Duodenal mucosa (tissue), 2 donors: ENCODE results near the gene ANKRD13C.
A peak's percentile ranks its signal among the peaks of the same experiment; 100 is the strongest.

Experiments used
- H3K27ac ChIP-seq: one replicate; pipeline ENCODE4 v1.7.0; 2013; ENCODE audit warnings: low read depth, low read length
- H3K27me3 ChIP-seq, 2 donors: one replicate each; pipeline ENCODE4 v1.7.0; 2013; ENCODE audit warnings: low read length in 2 of 2, control low read depth in 1 of 2; ENCODE audit not compliant: insufficient read depth in 2 of 2, control insufficient read depth in 1 of 2
- H3K36me3 ChIP-seq, 2 donors: one replicate each; pipeline ENCODE4 v1.7.0; 2013; ENCODE audit warnings: low read length in 2 of 2, control low read depth in 1 of 2; ENCODE audit not compliant: insufficient read depth in 2 of 2, control insufficient read depth in 1 of 2
- H3K4me1 ChIP-seq, 2 donors: one replicate each; pipeline ENCODE4 v1.7.0; 2013; ENCODE audit warnings: low read length in 2 of 2, control low read depth in 1 of 2; ENCODE audit not compliant: insufficient read depth in 2 of 2, control insufficient read depth in 1 of 2
- H3K4me3 ChIP-seq, 2 donors: one replicate each; pipeline ENCODE4 v1.7.0; 2013; ENCODE audit warnings: low read length in 2 of 2, low read depth in 1 of 2
- H3K9ac ChIP-seq, 2 donors: one replicate each; pipeline ENCODE4 v1.7.0; 2013; ENCODE audit warnings: low read length in 2 of 2, low read depth in 1 of 2
- H3K9me3 ChIP-seq, 2 donors: one replicate each; pipeline ENCODE4 v1.7.0; 2013; ENCODE audit warnings: low read length in 2 of 2, control low read depth in 1 of 2; ENCODE audit not compliant: control insufficient read depth in 1 of 2

Gene ANKRD13C

GRCh38 chr1:70354332-70355110, at the start of gene ANKRD13C:
Gene ANKRD13C, minus strand, starts transcription at chr1:70354722. Its CDS starts 314 bp downstream, at chr1:70354408.
- H3K27me3 ChIP-seq: no peaks in the 10 kb centered on the region
- H3K4me3 ChIP-seq: peak within 1 kb of the TSS; percentile 84 to 95
- H3K36me3 ChIP-seq: peaks cover 0 to 2% of the 10 kb centered on the region in 2 donors
- H3K27ac ChIP-seq: peak within 1 kb of the TSS; percentile 87
- H3K4me1 ChIP-seq: peaks cover 11 to 23% of the 10 kb centered on the region in 2 donors
- peak within 1 kb of the TSS; percentile 88 to 92 for H3K9ac ChIP-seq
- no peaks in the 10 kb centered on the region for H3K9me3 ChIP-seq

- no peaks in the 10 kb centered on the region for H3K4me1 ChIP-seq
- H3K9ac ChIP-seq: no peak overlapping the region
- no peaks in the 10 kb centered on the region for H3K27me3 ChIP-seq
- no peaks in the 10 kb centered on the region for H3K36me3 ChIP-seq
- no peak overlapping the region for H3K4me3 ChIP-seq
- H3K9me3 ChIP-seq: no peaks in the 10 kb centered on the region
- no peak overlapping the region for H3K27ac ChIP-seq
Observed at GRCh38 chr1:70403759-70404158, 49.2 kb upstream of the ANKRD13C start.

- H3K9ac ChIP-seq: no peak overlapping the region
- no peaks in the 10 kb centered on the region for H3K27me3 ChIP-seq
- no peaks in the 10 kb centered on the region for H3K4me1 ChIP-seq
- H3K27ac ChIP-seq: no peak overlapping the region
- H3K9me3 ChIP-seq: no peaks in the 10 kb centered on the region
- no peak overlapping the region for H3K4me3 ChIP-seq
- H3K36me3 ChIP-seq: no peaks in the 10 kb centered on the region
Observed at GRCh38 chr1:70401974-70402373, 47.5 kb upstream of the ANKRD13C start.

- H3K9ac ChIP-seq: no peak overlapping the region
- no peaks in the 10 kb centered on the region for H3K4me1 ChIP-seq
- H3K4me3 ChIP-seq: no peak overlapping the region
- no peaks in the 10 kb centered on the region for H3K36me3 ChIP-seq
- no peaks in the 10 kb centered on the region for H3K9me3 ChIP-seq
- no peaks in the 10 kb centered on the region for H3K27me3 ChIP-seq
- no peak overlapping the region for H3K27ac ChIP-seq
Observed at GRCh38 chr1:70400335-70400734, 45.8 kb upstream of the ANKRD13C start.

- no peaks in the 10 kb centered on the region for H3K36me3 ChIP-seq
- no peak overlapping the region for H3K27ac ChIP-seq
- no peak overlapping the region for H3K4me3 ChIP-seq
- no peak overlapping the region for H3K9ac ChIP-seq
- no peaks in the 10 kb centered on the region for H3K4me1 ChIP-seq
- H3K9me3 ChIP-seq: no peaks in the 10 kb centered on the region
- no peaks in the 10 kb centered on the region for H3K27me3 ChIP-seq
Observed at GRCh38 chr1:70397013-70397412, 42.5 kb upstream of the ANKRD13C start.

- no peaks in the 10 kb centered on the region for H3K9me3 ChIP-seq
- no peak overlapping the region for H3K27ac ChIP-seq
- H3K4me3 ChIP-seq: no peak overlapping the region
- H3K9ac ChIP-seq: no peak overlapping the region
- H3K4me1 ChIP-seq: no peaks in the 10 kb centered on the region
- H3K36me3 ChIP-seq: no peaks in the 10 kb centered on the region
- H3K27me3 ChIP-seq: no peaks in the 10 kb centered on the region
Observed at GRCh38 chr1:70396607-70397006, 42.1 kb upstream of the ANKRD13C start.

GRCh38 chr1:70392626-70393025, 38.1 kb upstream of the ANKRD13C start:
- Histone ChIP-seq H3K4me1 (no peaks in the 10 kb centered on the region), H3K36me3 (no peaks in the 10 kb centered on the region)

GRCh38 chr1:70387507-70387906, 33.0 kb upstream of the ANKRD13C start:
- Histone ChIP-seq H3K27me3 (no peaks in the 10 kb centered on the region), H3K27ac (no peak overlapping the region), H3K36me3 (no peaks in the 10 kb centered on the region), H3K4me3 (no peak overlapping the region), H3K9ac (no peak overlapping the region), H3K4me1 (no peaks in the 10 kb centered on the region), H3K9me3 (no peaks in the 10 kb centered on the region)

More at GRCh38 chr1:70392626-70393025, 38.1 kb upstream of the ANKRD13C start:
- Histone ChIP-seq H3K4me3 (no peak overlapping the region), H3K9me3 (no peaks in the 10 kb centered on the region), H3K27ac (no peak overlapping the region), H3K9ac (no peak overlapping the region), H3K27me3 (no peaks in the 10 kb centered on the region)

- Histone ChIP-seq H3K27me3 (no peaks in the 10 kb centered on the region), H3K9ac (no peak overlapping the region), H3K4me3 (no peak overlapping the region), H3K27ac (no peak overlapping the region), H3K36me3 (no peaks in the 10 kb centered on the region), H3K4me1 (no peaks in the 10 kb centered on the region), H3K9me3 (no peaks in the 10 kb centered on the region)
Observed at GRCh38 chr1:70386121-70386520, 31.6 kb upstream of the ANKRD13C start.

GRCh38 chr1:70385477-70385876, 31.0 kb upstream of the ANKRD13C start:
- H3K36me3 ChIP-seq: no peaks in the 10 kb centered on the region
- H3K4me1 ChIP-seq: no peaks in the 10 kb centered on the region
- H3K27me3 ChIP-seq: no peaks in the 10 kb centered on the region
- H3K9ac ChIP-seq: no peak overlapping the region
- no peak overlapping the region for H3K27ac ChIP-seq
- H3K4me3 ChIP-seq: no peak overlapping the region
- no peaks in the 10 kb centered on the region for H3K9me3 ChIP-seq
